GM19438 (cell line): ENCODE results near the gene SEPTIN7.
A peak's percentile ranks its signal among the peaks of the same experiment; 100 is the strongest.
"Not testable (repeated sequence)": the region's sequence is repeated elsewhere in the genome, so short reads cannot be mapped to it uniquely, and the experiment has no call there.

Source experiments
- ATAC-seq: cut with Tn5 transposase; IDR thresholded peaks from one replicate; pipeline ENCODE4 v1.9.1; 2021; ENCODE audit warnings: low read depth; ENCODE audit not compliant: unreplicated experiment

SEPTIN7 gene

GRCh38 chr7:35800718-35801391 is at the start of gene SEPTIN7:
Gene SEPTIN7, plus strand, starts transcription at chr7:35801057. Its CDS starts 153 bp downstream, at chr7:35801210.
- ATAC-seq: peak; percentile 78

GRCh38 chr7:35752742-35753141 is 48.1 kb upstream of the SEPTIN7 start:
- ATAC-seq: no peak

- ATAC-seq: no peak
Observed at GRCh38 chr7:35753761-35754603, 46.9 kb upstream of the SEPTIN7 start.

GRCh38 chr7:35754741-35755140 is 46.1 kb upstream of the SEPTIN7 start:
- no peak for ATAC-seq

GRCh38 chr7:35755711-35756110 is 45.1 kb upstream of the SEPTIN7 start:
- ATAC-seq: no peak

- not testable (repeated sequence) for ATAC-seq
Observed at GRCh38 chr7:35756453-35756852, 44.4 kb upstream of the SEPTIN7 start.

GRCh38 chr7:35757574-35757973 is 43.3 kb upstream of the SEPTIN7 start:
- no peak for ATAC-seq

- no peak for ATAC-seq
Observed at GRCh38 chr7:35758421-35758820, 42.4 kb upstream of the SEPTIN7 start.

GRCh38 chr7:35760143-35760745 is 40.6 kb upstream of the SEPTIN7 start:
- ATAC-seq: no peak

- ATAC-seq: no peak
Observed at GRCh38 chr7:35761871-35762677, 38.8 kb upstream of the SEPTIN7 start.

GRCh38 chr7:35762781-35763180 is 38.1 kb upstream of the SEPTIN7 start:
- ATAC-seq: no peak

GRCh38 chr7:35768346-35768745 is 32.5 kb upstream of the SEPTIN7 start:
- ATAC-seq: no peak

GRCh38 chr7:35771776-35772175 is 29.1 kb upstream of the SEPTIN7 start:
- ATAC-seq: no peak

GRCh38 chr7:35773994-35774393 is 26.9 kb upstream of the SEPTIN7 start:
- no peak for ATAC-seq

GRCh38 chr7:35776686-35777085 is 24.2 kb upstream of the SEPTIN7 start:
- no peak for ATAC-seq

- ATAC-seq: no peak
Observed at GRCh38 chr7:35777121-35777520, 23.7 kb upstream of the SEPTIN7 start.

- no peak for ATAC-seq
Observed at GRCh38 chr7:35780070-35780469, 20.8 kb upstream of the SEPTIN7 start.

GRCh38 chr7:35781200-35781701 is 19.6 kb upstream of the SEPTIN7 start:
- ATAC-seq: no peak

GRCh38 chr7:35781767-35782515 is 18.9 kb upstream of the SEPTIN7 start:
- ATAC-seq: no peak

GRCh38 chr7:35784332-35784731 is 16.5 kb upstream of the SEPTIN7 start:
- no peak for ATAC-seq
